Fibroblast of skin of scalp (primary cell): ENCODE measurements around the gene CBY1.

Experiments used
- DNase-seq: peaks from one replicate; pipeline ENCODE4 v3.0.0-alpha.2; 2013

Gene CBY1

DNA sequence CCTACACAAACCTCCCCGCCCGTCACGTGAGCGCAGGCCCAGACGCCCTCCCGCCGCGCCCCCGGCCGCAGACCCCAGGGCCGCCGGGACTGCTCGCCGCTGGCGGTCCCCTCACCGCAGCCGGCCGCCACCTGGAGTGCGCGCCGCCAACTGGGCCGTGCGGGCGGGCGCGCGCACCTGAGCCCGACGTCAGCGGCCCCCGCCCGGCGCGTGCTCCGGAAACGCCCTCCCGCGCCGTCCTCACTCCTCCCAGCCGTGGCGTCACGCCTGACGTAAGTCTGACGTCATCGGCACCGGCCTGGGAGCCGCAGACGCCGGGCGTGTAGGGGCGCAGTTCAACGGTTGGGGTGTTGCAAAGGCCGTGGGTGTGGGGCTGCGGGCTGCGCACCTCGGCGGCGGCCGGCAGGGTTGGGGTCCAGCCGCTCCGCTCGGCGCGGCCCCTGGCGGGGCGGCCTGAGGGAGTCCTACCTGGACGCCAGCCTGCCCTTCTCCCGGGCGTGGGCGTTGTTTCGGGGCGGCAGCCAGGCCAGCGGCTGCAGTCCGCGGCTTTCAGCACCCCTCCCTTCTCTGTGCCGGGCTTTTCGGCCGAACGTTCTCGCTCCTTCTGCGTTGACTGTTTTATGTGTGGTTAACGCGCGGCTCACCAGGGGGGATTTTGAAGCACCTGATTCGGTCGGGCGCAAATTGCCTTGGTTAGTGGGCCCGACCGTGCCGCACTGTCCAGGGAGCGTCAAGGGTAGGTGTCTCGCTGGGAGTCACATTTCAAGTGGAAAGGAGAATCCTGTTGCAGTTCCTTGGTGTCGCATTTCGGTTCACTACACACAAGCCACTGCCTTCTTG lies 44.6 kb downstream of the CBY1 start, which contains the start of gene JOSD1:
JOSD1 (minus strand) TSS at position 155 of the 840 bp plus-strand sequence. CDS start 956 bp downstream, outside the sequence.
- DNase-seq, result peak; percentile 94

DNA sequence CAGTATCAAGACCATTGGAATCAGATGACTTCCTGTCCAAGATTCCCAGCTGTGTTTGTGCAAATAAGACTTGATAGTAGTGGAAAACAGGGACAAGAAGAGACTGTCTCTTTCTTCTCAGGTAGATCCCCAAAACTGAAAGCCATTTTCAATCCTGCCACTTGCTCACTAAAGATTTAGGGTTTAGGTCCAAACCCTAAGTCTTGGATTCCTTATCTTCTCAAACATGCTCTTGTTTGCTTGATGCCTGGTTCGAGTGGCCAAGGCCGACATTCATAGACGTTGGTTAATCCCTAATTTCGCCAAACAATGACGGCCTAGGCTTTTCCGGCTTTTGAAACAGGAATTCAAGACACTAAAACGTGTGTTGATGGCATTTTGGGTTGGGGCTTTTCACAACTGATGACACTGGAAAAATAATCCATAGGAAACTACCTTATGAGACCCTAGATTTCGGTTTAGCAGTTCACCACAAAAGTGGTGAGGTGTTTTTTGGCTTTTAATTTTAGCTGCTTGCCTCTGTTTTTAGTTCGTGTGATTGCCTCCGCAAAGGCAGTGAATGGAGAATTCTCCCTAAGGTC lies 48.3 kb downstream of the CBY1 start:
- DNase-seq, result no peak

DNA sequence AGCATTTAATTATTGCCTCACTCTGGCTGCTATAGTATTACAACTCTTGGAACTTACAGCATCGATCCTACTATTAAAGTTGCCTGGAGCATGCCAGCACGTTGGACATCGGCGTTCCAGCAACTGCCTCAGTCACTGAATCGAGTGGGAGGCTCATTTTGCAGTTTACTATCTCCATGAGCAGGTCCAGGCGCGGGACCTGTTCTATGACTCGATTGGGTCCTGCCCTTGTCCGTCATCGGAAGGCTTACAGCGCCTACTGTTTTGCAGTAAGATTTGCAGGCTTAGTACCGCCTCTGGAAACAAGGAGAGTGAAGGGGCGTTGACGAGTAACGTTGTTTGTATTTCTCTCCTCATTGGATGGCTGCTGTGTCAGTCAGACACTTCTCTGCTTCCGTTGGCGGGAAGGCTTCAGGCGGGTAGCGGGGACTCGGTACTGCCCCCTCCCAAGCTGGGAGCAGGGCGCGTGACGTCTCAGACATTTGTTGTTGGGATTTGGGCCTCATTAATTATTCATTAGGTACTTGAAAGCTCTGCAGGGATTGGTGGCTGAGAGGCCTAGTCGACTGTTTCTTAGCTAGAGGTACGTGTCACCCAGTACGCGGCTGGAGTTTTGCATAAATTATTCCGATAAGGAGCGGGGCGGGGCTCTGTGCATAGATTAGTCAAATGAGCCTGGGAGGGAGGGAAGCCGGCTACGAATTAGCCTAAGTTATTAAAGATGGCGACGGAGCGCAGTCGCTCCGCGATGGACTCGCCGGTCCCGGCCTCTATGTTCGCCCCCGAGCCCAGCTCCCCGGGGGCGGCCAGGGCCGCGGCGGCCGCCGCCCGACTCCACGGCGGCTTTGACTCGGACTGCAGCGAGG lies 49.0 kb downstream of the CBY1 start, which contains the start of gene GTPBP1:
GTPBP1 (plus strand) TSS at position 710 of the 866 bp plus-strand sequence; CDS start at position 722, 12 bp downstream.
- peak; percentile 100 for DNase-seq

DNA sequence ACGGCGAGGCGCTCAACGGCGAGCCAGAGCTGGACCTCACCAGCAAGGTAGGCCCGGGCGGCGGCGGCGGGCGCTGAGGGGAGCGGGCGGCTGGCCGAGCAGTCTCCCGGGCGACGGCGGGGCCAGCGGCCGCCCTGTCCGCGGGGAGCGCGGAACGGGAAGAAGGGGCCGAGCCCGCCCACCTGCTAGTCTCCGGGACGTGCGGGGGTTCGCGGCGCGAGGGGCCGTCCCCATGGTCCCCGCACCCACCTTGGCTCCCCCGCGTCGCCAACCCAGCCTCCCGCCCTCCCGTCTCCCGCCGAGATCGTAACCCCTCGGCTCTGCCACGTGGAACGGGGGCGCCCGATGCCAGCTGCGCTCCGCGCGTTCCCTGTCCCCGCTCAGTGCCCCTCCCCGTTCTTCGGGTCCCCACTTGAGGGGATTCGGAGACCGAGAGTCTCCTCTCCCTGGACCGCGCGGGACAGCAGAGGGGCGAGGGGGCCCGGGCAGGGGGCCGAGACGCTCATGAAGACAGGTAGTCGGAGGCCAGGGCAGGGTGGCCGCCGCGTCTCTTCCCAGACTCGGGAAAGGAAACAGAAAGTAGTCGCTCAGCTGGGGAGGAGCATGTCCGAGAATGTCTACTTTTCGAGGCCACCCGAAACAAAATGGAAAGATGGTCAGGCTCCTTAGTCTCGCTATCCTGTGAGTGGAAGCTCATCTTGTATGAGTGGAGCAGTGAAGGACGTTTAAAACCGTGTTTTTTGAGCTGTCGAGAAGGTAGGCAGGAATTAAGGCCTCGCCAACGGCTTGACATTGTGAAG lies 49.9 kb downstream of the CBY1 start:
- peak; percentile 32 for DNase-seq

DNA sequence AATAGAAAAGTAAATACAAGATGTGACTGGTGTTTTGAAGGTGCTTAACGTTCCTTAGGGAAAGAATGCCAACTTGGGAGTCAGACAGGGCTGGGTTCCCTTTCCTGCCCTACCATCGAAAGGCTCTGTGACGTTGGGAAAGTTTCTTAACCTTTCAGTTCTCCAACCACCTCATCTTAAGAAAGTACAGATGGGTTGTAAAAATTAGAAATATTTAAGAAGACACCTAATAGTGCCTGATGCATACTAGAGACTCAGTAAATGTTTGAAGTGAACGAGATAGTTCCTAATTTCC lies 50.4 kb downstream of the CBY1 start:
- DNase-seq, result no peak

DNA sequence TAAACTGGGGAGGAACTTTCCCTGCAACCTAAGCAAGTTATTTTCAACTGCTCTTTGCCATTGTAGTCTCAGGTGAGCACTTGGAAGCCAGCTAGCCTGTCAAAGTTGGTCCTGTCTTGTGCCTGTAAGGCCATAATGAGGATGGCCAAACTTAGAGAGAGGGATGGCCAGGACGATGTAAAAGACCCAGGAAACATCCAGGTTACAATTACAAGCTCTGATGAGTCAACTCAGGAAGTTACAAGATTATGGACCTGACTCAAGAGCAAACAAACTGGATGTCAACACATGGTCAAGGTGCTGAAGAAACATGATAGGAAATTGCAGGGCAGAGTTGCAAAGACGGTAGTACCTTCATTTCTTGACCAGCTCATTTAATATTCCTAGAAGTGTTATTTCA lies 50.9 kb downstream of the CBY1 start:
- no peak for DNase-seq

DNA sequence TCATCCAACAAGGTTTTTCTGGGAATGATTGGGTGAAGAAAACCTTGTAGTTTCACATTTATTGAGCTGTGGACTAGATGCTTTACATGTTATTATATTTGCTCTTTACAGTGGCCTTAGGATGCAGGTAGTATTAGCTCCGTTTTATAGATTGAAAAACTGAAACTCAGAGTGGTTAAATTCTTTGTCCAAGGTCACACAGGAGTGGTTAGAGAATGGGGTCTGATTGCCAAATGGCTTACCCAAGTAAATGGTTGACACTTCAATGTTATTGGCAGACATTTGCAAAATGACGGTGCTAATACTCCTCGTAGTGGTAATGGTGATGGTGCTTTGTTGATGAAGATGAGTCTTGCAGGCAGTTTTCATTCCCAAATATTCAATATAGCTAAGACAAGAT lies 51.5 kb downstream of the CBY1 start:
- DNase-seq, result no peak

DNA sequence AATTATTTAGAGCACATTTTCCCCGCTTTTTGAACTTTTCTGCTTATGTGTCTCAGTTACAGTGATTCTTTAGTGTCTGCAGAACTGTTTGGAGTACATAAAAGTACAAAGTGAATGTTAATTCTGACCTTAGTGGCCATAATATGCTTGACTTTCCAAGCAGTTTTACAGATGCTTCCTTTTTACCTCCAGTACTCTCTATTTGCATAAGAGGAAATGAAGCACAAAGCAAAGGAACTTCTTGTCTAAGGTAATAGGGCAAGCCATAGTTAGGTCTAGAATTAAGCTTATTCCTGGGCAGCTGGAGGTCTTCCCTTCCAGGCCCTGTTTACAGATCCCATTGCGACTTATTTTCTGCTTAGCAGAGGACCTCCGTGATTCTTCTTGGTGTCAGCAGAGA lies 52.9 kb downstream of the CBY1 start:
- no peak for DNase-seq

DNA sequence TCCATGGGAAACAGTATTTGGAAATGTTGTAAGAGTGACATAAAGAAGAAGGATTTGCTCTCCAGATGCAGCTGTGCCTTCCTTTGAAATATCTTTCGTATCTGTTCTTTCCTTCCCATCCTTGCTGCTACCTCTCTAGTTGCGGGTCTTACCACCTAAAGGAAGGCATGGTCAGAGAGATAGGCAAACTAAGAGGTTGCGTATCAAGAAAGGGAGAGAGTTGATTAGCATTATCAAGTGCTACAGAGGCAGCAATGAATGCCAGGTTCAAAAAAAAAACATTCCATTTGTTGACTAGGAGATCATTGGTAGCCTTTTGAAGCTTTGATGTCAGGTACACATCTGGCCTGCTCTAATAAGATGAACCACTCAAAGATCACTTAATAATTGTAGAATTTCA lies 53.9 kb downstream of the CBY1 start:
- DNase-seq, result no peak

DNA sequence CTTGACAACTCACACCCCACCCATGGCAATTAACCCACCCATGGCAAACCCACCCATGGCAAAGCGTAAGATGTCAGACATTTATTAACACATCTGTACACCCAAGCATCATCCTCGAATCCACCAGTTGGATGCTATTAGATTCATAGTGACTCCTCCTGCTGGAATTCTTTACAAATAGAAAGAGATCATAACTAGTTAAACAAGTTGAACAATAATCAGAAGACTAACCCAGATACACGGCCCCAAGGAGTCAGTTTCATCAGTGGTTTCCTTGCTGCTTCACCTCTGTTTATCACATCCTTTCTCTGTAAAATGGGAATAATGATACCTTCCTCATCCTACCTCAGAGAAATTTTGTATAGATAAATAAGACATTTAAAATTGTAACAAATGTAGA lies 54.4 kb downstream of the CBY1 start:
- no peak for DNase-seq

DNA sequence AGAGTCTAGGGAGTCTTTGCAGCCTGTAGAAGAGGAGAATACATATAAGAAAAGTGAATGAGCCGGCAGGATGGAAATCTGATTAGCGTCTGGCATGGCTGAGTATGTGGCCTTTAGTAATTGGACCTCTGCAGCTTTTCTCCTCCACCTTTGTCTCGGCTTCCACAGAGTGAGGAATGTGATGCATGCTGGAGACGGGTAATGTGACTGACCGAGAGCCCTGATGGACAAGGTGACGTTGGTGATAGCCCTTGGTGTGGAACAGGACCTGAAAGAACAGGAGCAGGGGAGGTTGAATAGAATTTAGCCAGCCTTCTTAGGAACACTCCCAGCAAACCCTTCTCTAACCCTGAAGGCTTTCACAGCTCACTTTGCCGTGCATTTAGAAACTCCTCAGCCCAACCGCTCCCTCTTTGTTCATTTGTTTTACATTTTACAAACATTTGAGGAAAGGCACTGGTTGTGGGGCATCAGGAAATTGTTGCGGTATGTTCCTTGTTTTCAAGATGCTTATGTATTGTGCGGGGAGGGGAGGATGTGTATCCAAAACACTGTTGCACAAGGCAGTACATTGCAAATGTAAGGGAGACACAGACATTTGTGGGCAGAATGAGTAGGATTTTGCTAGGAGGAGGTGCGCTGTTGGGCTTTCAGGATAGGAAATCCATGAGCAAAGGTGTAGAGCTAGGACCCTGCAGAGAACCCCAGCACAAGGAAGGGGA lies 56.2 kb downstream of the CBY1 start:
- DNase-seq, result no peak

DNA sequence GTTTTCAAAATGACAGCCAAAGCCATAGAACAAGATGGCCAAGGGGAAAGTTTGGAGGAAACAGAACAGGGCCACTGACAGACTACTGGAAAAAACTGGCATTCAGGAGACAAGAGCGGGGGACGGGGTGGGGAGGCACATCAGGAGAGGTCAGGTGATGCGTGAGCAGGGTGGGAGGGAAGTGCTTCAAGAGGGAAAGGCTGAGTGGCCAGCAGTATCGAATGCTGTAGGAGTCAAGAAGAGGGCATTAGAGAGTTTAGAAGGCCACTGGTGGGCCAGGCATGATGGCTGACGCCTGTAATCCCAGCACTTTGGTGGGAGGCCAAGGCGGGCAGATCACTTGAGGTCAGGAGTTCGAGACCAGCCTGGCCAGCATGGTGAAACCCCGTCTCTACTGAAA lies 57.5 kb downstream of the CBY1 start:
- DNase-seq, result no peak

DNA sequence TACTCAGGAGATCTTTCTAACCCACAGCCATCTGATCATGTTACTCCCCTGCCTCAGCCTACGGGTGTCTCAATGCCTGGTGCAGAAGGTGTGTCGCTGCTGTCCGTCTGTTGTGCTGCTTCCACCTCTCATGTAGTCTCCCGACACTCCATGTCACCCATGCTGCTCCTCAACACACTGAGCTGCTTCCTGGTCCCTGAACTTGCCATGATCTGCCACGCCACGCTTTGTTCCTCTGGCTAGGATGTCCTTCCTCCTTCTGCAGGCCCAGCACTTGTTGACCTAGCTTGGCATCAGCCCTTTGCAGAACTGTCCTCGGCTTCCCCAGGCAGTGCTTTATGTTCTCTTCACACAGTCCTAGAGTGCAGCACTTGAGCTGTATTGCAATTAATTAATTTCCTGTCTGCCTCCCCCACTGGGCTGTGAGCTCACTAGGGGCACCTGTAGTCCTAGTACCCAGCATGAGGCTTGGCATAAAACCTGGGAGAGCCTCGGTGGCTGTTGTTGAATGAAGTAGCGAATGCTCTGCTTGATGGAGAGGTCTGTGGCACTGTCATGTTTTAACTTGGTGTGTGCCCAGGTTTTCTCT lies 58.8 kb downstream of the CBY1 start:
- no peak for DNase-seq

DNA sequence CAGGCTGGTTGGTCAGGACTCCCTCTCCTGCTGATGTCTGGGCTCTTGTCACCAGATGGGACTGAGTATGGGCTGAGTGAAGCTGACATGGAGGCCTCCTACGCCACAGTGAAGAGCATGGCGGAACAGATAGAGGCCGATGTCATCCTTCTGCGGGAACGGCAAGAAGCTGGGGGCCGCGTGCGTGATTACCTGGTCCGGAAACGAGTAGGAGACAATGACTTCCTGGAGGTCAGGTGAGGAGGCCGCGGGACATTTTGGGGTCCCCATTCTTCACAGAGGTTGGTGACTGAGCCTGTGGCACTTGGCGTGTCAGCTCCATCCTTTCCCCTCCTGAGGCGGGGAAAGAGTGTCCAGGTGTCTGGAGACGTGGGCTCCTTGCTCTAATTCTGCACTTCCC lies 59.4 kb downstream of the CBY1 start:
- DNase-seq, result no peak

DNA sequence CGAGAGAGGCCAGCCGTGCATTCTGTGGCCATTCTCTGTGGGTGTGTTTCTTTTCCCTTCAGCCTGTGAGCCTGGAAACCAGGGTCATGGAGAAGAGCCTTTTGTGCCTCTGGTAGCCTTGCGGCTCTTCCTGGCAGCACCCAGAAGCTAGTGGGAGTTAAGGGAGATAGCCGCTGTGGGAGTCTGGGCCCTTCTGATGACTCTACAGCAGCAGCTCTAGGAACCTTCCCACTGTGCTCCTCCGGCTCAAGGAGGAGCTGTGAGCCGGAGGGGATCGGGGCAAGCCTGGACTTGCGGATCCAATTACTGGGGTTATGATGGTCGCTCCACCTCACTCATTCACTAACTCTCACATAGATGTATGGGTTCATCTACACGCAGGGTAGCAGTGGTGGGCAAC lies 59.8 kb downstream of the CBY1 start:
- DNase-seq, result no peak

DNA sequence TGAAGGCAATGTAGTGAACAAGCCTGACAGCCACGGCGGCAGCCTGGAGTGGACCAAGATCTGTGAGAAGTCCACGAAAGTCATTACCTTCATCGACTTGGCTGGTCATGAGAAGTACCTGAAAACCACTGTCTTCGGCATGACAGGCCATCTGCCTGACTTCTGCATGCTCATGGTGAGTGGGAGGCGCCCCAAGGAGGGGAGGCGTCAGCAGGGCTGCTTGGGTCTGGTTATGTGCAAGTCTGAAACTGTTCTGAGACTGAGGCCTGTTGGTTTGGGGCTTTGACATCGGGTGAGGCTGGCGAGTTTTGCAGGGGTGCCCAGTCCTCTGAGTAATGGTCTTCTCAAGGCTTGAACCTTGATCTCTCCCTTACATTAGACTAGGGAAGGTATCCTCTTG lies 60.4 kb downstream of the CBY1 start:
- DNase-seq, result no peak

DNA sequence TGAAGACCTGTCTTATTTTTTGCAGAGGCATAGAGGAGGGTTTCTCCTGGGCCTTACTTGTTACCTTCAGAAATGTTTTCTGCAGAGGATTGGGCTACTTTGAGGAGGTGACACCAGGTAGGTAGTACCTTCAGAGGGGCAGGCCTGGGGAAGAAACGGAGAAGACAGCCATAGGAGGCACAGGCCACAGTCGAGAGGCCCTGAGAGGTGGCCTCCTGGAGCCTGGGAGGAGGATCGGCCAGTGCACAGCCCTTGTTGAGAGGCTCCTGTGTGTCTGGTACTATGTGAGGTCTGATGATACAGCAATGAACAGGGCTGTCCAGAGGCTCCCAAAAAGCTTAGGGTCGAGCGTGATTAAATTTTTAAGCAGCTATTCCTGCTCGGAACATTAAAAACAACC lies 60.8 kb downstream of the CBY1 start:
- DNase-seq, result no peak

DNA sequence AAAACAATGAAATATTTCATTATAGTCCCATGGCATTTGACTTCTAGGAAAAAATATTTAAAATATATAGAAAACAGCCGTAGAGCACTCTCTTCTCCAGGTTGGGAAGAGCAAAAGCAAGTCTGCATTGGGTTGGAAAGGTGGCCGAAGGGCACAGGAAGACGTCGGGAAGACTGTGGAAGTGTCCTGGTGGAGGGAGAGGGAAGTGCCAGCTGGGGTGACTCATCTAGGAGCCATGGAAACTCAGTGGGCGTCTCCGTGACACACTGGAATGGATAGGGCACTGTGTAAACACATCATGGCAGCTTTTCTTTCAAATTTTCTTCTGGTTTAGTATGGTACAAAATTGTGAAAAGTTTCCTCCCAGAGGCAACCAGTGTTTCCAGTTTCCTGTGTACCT lies 62.0 kb downstream of the CBY1 start:
- peak; percentile 71 for DNase-seq

DNA sequence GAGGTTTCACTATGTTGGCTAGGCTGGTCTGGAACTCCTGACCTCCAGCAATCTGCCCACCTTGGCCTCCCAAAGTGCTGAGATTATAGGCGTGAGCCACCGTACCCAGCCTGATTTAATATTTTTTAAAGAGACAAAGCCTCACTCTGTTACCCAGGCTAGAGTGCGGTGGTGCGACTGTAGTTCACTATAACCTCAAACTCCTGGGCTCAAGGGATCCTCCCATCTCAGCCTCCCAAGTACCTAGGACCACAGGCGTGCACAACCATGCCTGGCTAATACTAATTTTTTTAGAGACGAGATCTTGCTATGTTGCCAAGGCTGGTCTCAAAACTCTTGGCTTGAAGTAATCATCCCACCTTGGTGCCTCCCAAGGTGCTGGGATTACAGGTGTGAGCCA lies 62.8 kb downstream of the CBY1 start:
- no peak for DNase-seq

DNA sequence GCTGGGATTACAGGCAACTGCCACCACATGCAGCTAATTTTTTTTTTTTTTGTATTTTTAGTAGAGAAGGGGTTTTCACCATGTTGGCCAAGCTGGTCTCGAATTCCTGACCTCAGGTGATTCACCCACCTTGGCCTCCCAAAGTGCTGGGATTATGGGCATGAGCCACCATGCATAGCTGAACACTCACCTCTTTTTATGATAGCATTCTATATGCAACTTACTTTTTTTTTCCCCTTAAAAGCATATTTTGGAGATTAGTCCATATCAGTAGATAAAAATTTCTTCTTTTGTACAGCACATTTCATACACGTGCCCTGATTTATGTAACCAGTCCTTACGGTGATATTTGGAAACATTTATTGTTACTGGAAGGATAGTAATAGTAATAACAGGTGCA lies 63.9 kb downstream of the CBY1 start:
- DNase-seq, result no peak

DNA sequence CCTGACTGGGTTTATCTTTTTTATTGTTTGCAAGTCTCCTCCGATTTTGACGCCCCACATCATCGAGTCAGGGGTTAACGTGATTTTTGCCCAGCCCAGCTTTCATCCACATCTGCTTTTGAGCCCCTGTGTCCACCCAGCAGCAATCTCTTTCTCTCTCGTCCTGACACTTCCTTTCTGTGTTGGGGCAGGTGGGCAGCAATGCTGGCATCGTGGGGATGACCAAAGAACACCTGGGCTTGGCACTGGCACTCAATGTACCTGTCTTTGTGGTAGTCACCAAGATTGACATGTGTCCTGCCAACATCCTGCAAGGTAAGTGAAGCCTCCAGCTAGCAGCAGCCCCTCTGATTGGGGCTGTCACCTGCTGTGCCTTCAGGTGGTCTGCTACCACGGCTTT lies 65.1 kb downstream of the CBY1 start:
- DNase-seq, result no peak
